ENCODE measurements around the gene PTPRE. TPM values are rescaled to one million over a fixed set of nuclear protein-coding genes. Genes with fewer than 3 reads are reported as not detected.

PTPRE gene
- total RNA-seq, 1 experiment from 2014 or later = 0.70 TPM

GRCh38 chr10:127986531-127987466 is 79.9 kb downstream of the PTPRE start:
- H3K27me3 ChIP-seq (ENCODE audit: insufficient read depth, low read length) = no peaks in the 10 kb centered on the region
- H3K9me3 ChIP-seq (ENCODE audit: control insufficient read depth, low read depth, low read length) = no peaks in the 10 kb centered on the region
- H3K4me3 Mint-ChIP-seq = no peak overlapping the region
- H2BK5ac ChIP-seq (ENCODE audit: insufficient read length, low read length) = no peak overlapping the region
- no peaks in the 10 kb centered on the region for H3K79me1 ChIP-seq (ENCODE audit: insufficient read depth, low read depth, low read length, poor library complexity, severe bottlenecking)
- H2AK5ac ChIP-seq (ENCODE audit: insufficient read length, low read length) = no peak overlapping the region
- H3K56ac ChIP-seq (ENCODE audit: insufficient read length, low read depth, low read length) = no peak overlapping the region
- no peaks in the 10 kb centered on the region for H3K79me2 ChIP-seq (ENCODE audit: insufficient read depth, low read length)
- no peak overlapping the region for H3T11ph ChIP-seq (ENCODE audit: low read length)
- H2BK20ac ChIP-seq (ENCODE audit: low read depth, low read length, poor library complexity, severe bottlenecking) = no peak overlapping the region
- peaks cover 1% of the 10 kb centered on the region; the same call in 1 of the 2 replicates for H3K27me3 Mint-ChIP-seq (ENCODE audit: low read depth)
- H3K18ac ChIP-seq (ENCODE audit: insufficient read length, low read depth, low read length) = no peak overlapping the region
- H2AFZ ChIP-seq (ENCODE audit: low read length) = no peak overlapping the region
- H3K23me2 ChIP-seq (ENCODE audit: insufficient read length, low read depth, low read length, poor library complexity, severe bottlenecking) = no peaks in the 10 kb centered on the region
- H4K5ac ChIP-seq (ENCODE audit: insufficient read length, low read depth, low read length) = no peak overlapping the region
- no peak for DNase-seq
- H2BK15ac ChIP-seq (ENCODE audit: low read depth, low read length) = no peak overlapping the region
- H3K4me1 ChIP-seq (ENCODE audit: insufficient read depth, low read length) = no peaks in the 10 kb centered on the region
- TF ChIP-seq CTCF (conservative IDR thresholded peaks at IDR 0.05) = no peak
- no peak overlapping the region for H3K9ac ChIP-seq (ENCODE audit: extremely low read depth, insufficient read length, low read length)
- H2BK12ac ChIP-seq (ENCODE audit: insufficient read length, low read depth, low read length) = no peak overlapping the region
- H4K8ac ChIP-seq (replicated peaks; ENCODE audit: insufficient read length, low read depth, low read length) = no peak overlapping the region
- H3K14ac ChIP-seq (ENCODE audit: insufficient read depth, low read length) = no peak overlapping the region
- H3K36me3 Mint-ChIP-seq (ENCODE audit: insufficient read depth in 1 of 3, low read depth in 3 of 3) = no peaks in the 10 kb centered on the region
- no peak overlapping the region for H3K4me2 ChIP-seq (ENCODE audit: insufficient read depth, insufficient read length, low read length)
- no peaks in the 10 kb centered on the region for H4K20me1 ChIP-seq (ENCODE audit: control insufficient read depth, insufficient read depth, insufficient read length)
- WGBS (ENCODE audit: extremely low coverage, insufficient read length, low lambda C conversion rate) = no CpG with 5 or more reads among the region's 14 CpGs
- no peak overlapping the region for H3K27ac ChIP-seq (ENCODE audit: insufficient read length, low read depth, low read length)
- H3K27ac Mint-ChIP-seq = no peak overlapping the region
- H2BK120ac ChIP-seq (ENCODE audit: low read depth, low read length, poor library complexity, severe bottlenecking) = no peak overlapping the region
- no peak overlapping the region for H3K4ac ChIP-seq (ENCODE audit: low read depth, low read length)
- no peak overlapping the region for H4K91ac ChIP-seq (ENCODE audit: insufficient read length, low read depth, low read length)
- H3K23ac ChIP-seq (ENCODE audit: insufficient read length, low read depth, low read length) = no peak overlapping the region
- H3K4me1 Mint-ChIP-seq = no peaks in the 10 kb centered on the region; a peak in 1 of 4 replicates
- H3K9me3 Mint-ChIP-seq = no peaks in the 10 kb centered on the region; a peak in 1 of 5 replicates

All from H9 (cell line).